Hepatocyte (in vitro differentiated cells): Measurements from ENCODE around the gene CPA5.

Experiments used
- CTCF ChIP-seq: fragments of 200-600 bp; sonication (generic); IDR thresholded peaks from 2 replicates; pipeline ENCODE4 v1.5.1; 2016; ENCODE audit warnings: antibody characterized with exemption, mild to moderate bottlenecking; ENCODE audit not compliant: poor library complexity
- EZH2 ChIP-seq: fragments of 200-600 bp; sonication (generic); IDR thresholded peaks from 2 replicates; pipeline ENCODE4 v1.6.1; 2016; ENCODE audit warnings: antibody characterized with exemption, mild to moderate bottlenecking, borderline replicate concordance

GRCh38 chr7:130415006-130415405 is 70.4 kb downstream of the CPA5 start:
- TF ChIP-seq CTCF (no peak), EZH2 (no peak)
